WI38 (cell line): ENCODE measurements around the gene MTPN.

Source experiments
- H3K4me3 ChIP-seq: 2 replicates; pipeline ENCODE4 v1.5.1; 2011; ENCODE audit warnings: low read depth, mild to moderate bottlenecking, control low read depth, low read length
- CTCF ChIP-seq: IDR thresholded peaks from 2 replicates; pipeline ENCODE4 v1.5.1; 2012; ENCODE audit warnings: low read depth, mild to moderate bottlenecking, control low read depth, low read length

Gene MTPN

GRCh38 chr7:135933509-135934188, 43.5 kb downstream of the MTPN start:
- TF ChIP-seq CTCF = no peak
- H3K4me3 ChIP-seq = no peak overlapping the region

GRCh38 chr7:135932131-135932530, 45.0 kb downstream of the MTPN start:
- no peak overlapping the region for H3K4me3 ChIP-seq
- no peak for TF ChIP-seq CTCF

GRCh38 chr7:135930565-135931461, 46.3 kb downstream of the MTPN start:
- no peak overlapping the region for H3K4me3 ChIP-seq
- TF ChIP-seq CTCF = no peak

- no peak for TF ChIP-seq CTCF
- H3K4me3 ChIP-seq = no peak overlapping the region
These were observed 47.4 kb downstream of the MTPN start for GRCh38 chr7:135929722-135930141.

- H3K4me3 ChIP-seq = no peak overlapping the region
These were observed 47.9 kb downstream of the MTPN start for GRCh38 chr7:135929249-135929648.

GRCh38 chr7:135928136-135928535, 49.0 kb downstream of the MTPN start:
- no peak overlapping the region for H3K4me3 ChIP-seq
- TF ChIP-seq CTCF = no peak

More at GRCh38 chr7:135929249-135929648, 47.9 kb downstream of the MTPN start:
- TF ChIP-seq CTCF = no peak

- no peak for TF ChIP-seq CTCF
- H3K4me3 ChIP-seq = no peak overlapping the region
These were observed 51.9 kb downstream of the MTPN start for GRCh38 chr7:135925210-135925609.
